GM12878 (cell line): Measurements from ENCODE around the gene SGSH. TPM values are rescaled to one million over a fixed set of nuclear protein-coding genes. Genes with fewer than 3 reads are reported as not detected.

ENCODE experiments used
- ATAC-seq: fragments of 200-7000 bp; cut with Tn5 transposase; 3 replicates; pipeline ENCODE4 v1.9.1; 2020; ENCODE audit warnings: mild to moderate bottlenecking, moderate library complexity
- BruUV-seq: library from RNA; stranded (reverse); fragments of 400-500 nt; replicated peaks from 2 replicates; lab custom pipeline; 2021; lab: Mats Ljungman, UMichigan
- CTCF ChIA-PET: fragments of 300-600 bp; sonication (Branson Sonifier 250); formaldehyde crosslinking; extraction: SDS; loops from one replicate; lab custom pipeline; 2021; ENCODE audit warnings: inconsistent platforms; lab: Yijun Ruan, JAX
- POLR2A ChIA-PET: fragments of 350-600 bp; formaldehyde crosslinking; extraction: SDS; loops from one replicate; lab custom pipeline; 2021; ENCODE audit warnings: inconsistent platforms; lab: Charles Lee
- RAD21 ChIA-PET: fragments of 300-600 bp; sonication (Branson Sonifier 250); formaldehyde crosslinking; loops from one replicate; lab custom pipeline; 2023; ENCODE audit warnings: antibody characterized with exemption; ENCODE audit not compliant: unreplicated experiment; lab: Charles Lee
- SMC1A ChIA-PET: fragments of 300-600 bp; sonication (Branson Sonifier 250); formaldehyde crosslinking; loops from one replicate; lab custom pipeline; 2023; ENCODE audit not compliant: unreplicated experiment, uncharacterized antibody; lab: Charles Lee
- DNase-seq: peaks from one replicate; pipeline ENCODE4 v3.0.0-alpha.2; 2011; ENCODE audit warnings: low read depth, low spot score
- FAIRE-seq: peaks from 3 replicates; lab custom pipeline; 2011; peaks lifted over from hg19 to GRCh38; lab: Jason Lieb, UNC
- H2AFZ ChIP-seq: 2 replicates; pipeline ENCODE4 v1.6.0; 2011; ENCODE audit warnings: low read depth, low read length, control low read depth; ENCODE audit not compliant: control insufficient read depth
- H3K27ac ChIP-seq: 2 replicates; pipeline ENCODE4 v1.5.1; 2011; ENCODE audit warnings: control low read depth; ENCODE audit not compliant: control insufficient read depth, insufficient read depth
- H3K27me3 ChIP-seq, 2 experiments: replicated peaks in 1 of 2; 2 replicates each; pipeline versions ENCODE4 v1.6.0 to v1.6.1; 2011; ENCODE audit warnings: low read length in 1 of 2; ENCODE audit not compliant: control insufficient read depth in 2 of 2, insufficient read depth in 2 of 2
- H3K36me3 ChIP-seq, 2 experiments: 2 replicates each; pipeline ENCODE4 v1.5.1; 2011; ENCODE audit warnings: low read length in 1 of 2; ENCODE audit not compliant: control insufficient read depth in 2 of 2, insufficient read depth in 2 of 2
- H3K4me1 ChIP-seq: 2 replicates; pipeline ENCODE4 v1.6.1; 2011; ENCODE audit warnings: mild to moderate bottlenecking, low read length, moderate library complexity, mixed read lengths; ENCODE audit not compliant: control insufficient read depth, insufficient read depth
- H3K4me2 ChIP-seq: 2 replicates; pipeline ENCODE4 v1.6.0; 2011; ENCODE audit warnings: control low read depth; ENCODE audit not compliant: control insufficient read depth, insufficient read depth
- H3K4me3 ChIP-seq: fragments of 200-600 bp; sonication (generic); 2 replicates; pipeline ENCODE4 v1.5.1; 2016
- H3K79me2 ChIP-seq: 2 replicates; pipeline ENCODE4 v1.6.0; 2011; ENCODE audit warnings: low read length; ENCODE audit not compliant: control insufficient read depth, insufficient read depth
- H3K9ac ChIP-seq: 2 replicates; pipeline ENCODE4 v1.8.0; 2011; ENCODE audit warnings: low read length, control low read depth, mixed read lengths; ENCODE audit not compliant: control insufficient read depth, insufficient read depth
- H3K9me3 ChIP-seq: replicated peaks from 3 replicates; pipeline ENCODE4 v1.5.1; 2011; ENCODE audit warnings: mild to moderate bottlenecking, low read length; ENCODE audit not compliant: control insufficient read depth, insufficient read depth
- H4K20me1 ChIP-seq: 2 replicates; pipeline ENCODE4 v1.6.0; 2011; ENCODE audit not compliant: control insufficient read depth, insufficient read depth
- BMI1 ChIP-seq: fragments of 450-650 bp; IDR thresholded peaks from 2 replicates; pipeline ENCODE4 v1.6.1; 2016; ENCODE audit warnings: mild to moderate bottlenecking, moderate library complexity, borderline replicate concordance
- CHD1 ChIP-seq: IDR thresholded peaks from 2 replicates; pipeline ENCODE4 v1.6.1; 2012; ENCODE audit warnings: low read depth, low read length, improper control_type of control experiment
- HCFC1 ChIP-seq: fragments of 150-350 bp; IDR thresholded peaks from 2 replicates; pipeline ENCODE4 v1.6.1; 2014; ENCODE audit warnings: low read length
- IRF4 ChIP-seq: IDR thresholded peaks from 2 replicates; pipeline ENCODE4 v1.6.1; 2011; ENCODE audit warnings: low read depth, low read length
- LARP7 ChIP-seq: fragments of 450-650 bp; IDR thresholded peaks from 2 replicates; pipeline ENCODE4 v1.6.1; 2017; ENCODE audit warnings: mild to moderate bottlenecking
- PML ChIP-seq: IDR thresholded peaks from 2 replicates; pipeline ENCODE4 v1.6.1; 2012; ENCODE audit warnings: low read length, inconsistent platforms
- TAF1 ChIP-seq: IDR thresholded peaks from 2 replicates; pipeline ENCODE4 v1.6.1; 2011; ENCODE audit warnings: mild to moderate bottlenecking, low read depth, low read length, borderline replicate concordance
- WGBS: methylation state at CpG from one replicate; pipeline ENCODE4 v1.1.6; 2016; ENCODE audit warnings: low lambda C conversion rate; ENCODE audit not compliant: insufficient replicate concordance, insufficient coverage; ENCODE audit errors: missing lambda C conversion rate; 5-methylcytosine and 5-hydroxymethylcytosine counted together
- in situ Hi-C: fragments of 300-500 bp; cut with MboI; formaldehyde crosslinking; loops from 9 replicates; pipeline ENCODE4 v1.14.3; 2018; ENCODE audit warnings: mixed read lengths
- intact Hi-C: fragments of 100-400 bp; cut with micrococcal nuclease; formaldehyde crosslinking; loops from one replicate; pipeline ENCODE4 v1.14.2; 2022; ENCODE audit not compliant: unreplicated experiment
- polyA plus RNA-seq, 11 experiments: library from polyadenylated mRNA; depleted of rRNA in 4 of 11; unstranded in 6 of 11; stranded (reverse) in 5 of 11; fragments of >200 nt; fragmentation: Nextera tagmentation in 4 of 11; fragmentation: Illumina TruSeq in 1 of 11; extraction: Ambion mirVana in 4 of 11; extraction: Trizol in 1 of 11; gene quantifications; 1 replicate in 1 of 11; 2 replicates in 10 of 11; pipeline versions ENCODE4 v1.2.1 to v1.2.3, GENCODE V29; 2011 to 2016; ENCODE audit warnings: inconsistent platforms in 2 of 11, missing spikeins in 2 of 11, low read depth in 1 of 11
- total RNA-seq, 4 experiments: library from RNA; depleted of rRNA in 3 of 4; stranded (reverse); fragments of >200 nt in 3 of 4; fragmentation: Illumina TruSeq in 1 of 4; extraction: Trizol in 1 of 4; gene quantifications; 2 replicates each; pipeline versions ENCODE4 v1.2.1 to v1.2.3, GENCODE V29; 2013 to 2021
- TF ChIP-seq, protein P1 (sequence below): IDR thresholded peaks from 2 replicates; pipeline ENCODE4 v1.6.1; 2012; ENCODE audit warnings: low read depth, low read length, improper control_type of control experiment

SGSH gene
- total and polyA plus RNA-seq, 10 of the 15 experiments (the other 5 are each of a cell fraction or from before 2014, with no cell fraction given): 0.13 to 17.2 (median 6.0) TPM

DNA sequence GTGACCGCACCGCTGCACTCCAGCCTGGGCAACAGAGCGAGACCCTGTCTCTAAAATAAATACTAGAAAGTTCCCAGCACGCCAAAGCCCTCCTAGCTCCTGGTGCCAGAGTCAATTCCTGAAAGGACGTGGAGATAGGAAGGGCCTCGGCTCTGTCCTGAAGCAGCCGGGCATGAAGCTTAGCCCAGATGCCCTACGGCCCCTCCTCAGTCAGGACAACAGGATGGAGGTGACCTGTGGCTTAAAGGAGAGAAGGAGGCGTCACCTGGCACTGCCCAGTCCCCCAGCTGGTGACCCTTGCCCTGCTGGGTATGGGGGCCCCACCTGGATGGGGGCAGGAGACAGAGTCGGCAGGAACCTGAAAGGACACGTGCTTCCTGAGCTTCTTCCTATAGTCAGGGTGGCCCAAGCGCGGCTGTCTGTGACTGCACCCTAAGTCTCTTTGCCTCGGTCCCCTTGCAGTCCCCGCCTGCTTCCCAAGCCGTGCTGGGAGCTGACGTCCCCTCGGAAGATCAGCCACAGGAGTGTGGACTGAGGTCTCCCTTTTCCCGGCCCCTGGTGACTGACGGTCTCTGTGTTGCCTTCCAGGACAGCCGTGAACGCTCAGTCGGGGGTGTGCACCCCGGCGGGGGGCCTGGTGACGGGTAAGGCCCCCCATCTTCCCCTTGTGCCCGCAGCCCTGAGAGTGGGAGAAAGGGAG is 25.6 kb upstream of the SGSH start:
- whole genome bisulfite sequencing: 64% methylated on average over 27 of the region's 27 CpGs
- SMC1A ChIA-PET: no interaction called here
- Histone ChIP-seq H3K4me2 (no peak overlapping the region), H4K20me1 (no peaks in the 10 kb centered on the region), H3K79me2 (no peaks in the 10 kb centered on the region), H2AFZ (no peak overlapping the region), H3K36me3 (no peaks in the 10 kb centered on the region), H3K4me1 (no peaks in the 10 kb centered on the region), H3K9me3 (no peaks in the 10 kb centered on the region), H3K27ac (no peak overlapping the region), H3K4me3 (no peak overlapping the region), H3K9ac (no peak overlapping the region), H3K27me3 (no peaks in the 10 kb centered on the region)
- CTCF ChIA-PET: no interaction called here
- intact Hi-C loops: no loop called here
- POLR2A ChIA-PET: no interaction called here
- ATAC-seq: no peak
- no peak for TF ChIP-seq BMI1
- TF ChIP-seq PML: no peak
- TF ChIP-seq, protein P1, sequence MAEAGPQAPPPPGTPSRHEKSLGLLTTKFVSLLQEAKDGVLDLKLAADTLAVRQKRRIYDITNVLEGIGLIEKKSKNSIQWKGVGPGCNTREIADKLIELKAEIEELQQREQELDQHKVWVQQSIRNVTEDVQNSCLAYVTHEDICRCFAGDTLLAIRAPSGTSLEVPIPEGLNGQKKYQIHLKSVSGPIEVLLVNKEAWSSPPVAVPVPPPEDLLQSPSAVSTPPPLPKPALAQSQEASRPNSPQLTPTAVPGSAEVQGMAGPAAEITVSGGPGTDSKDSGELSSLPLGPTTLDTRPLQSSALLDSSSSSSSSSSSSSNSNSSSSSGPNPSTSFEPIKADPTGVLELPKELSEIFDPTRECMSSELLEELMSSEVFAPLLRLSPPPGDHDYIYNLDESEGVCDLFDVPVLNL: no peak
- no peak for TF ChIP-seq TAF1
- no peak for TF ChIP-seq HCFC1
- no peak for TF ChIP-seq CHD1
- TF ChIP-seq IRF4: no peak
- no peak for TF ChIP-seq LARP7
- in situ Hi-C loops: no loop called here
- RAD21 ChIA-PET: no interaction called here
- FAIRE-seq: no peak
- no peak for DNase-seq
- BruUV-seq: no TSS peak
